HepG2 (cell line): ENCODE data around the gene LRRN4.

ENCODE experiments used
- ATF4 ChIP-seq, 2 experiments: fragments of 450-650 bp in 1 of 2; sonication (generic) in 1 of 2; formaldehyde crosslinking; IDR thresholded peaks; 2 replicates each; pipeline versions ENCODE4 v1.5.0 to v1.8.0; 2020 to 2022; ENCODE audit warnings: mild to moderate bottlenecking in 1 of 2, missing genetic modification reagents in 1 of 2
- GABPA ChIP-seq, 2 experiments: IDR thresholded peaks; 2 replicates each; pipeline ENCODE4 v1.6.1; 2011 to 2016; ENCODE audit warnings: low read depth in 2 of 2, low read length in 1 of 2, missing biosample characterization in 1 of 2, missing genetic modification characterization in 1 of 2
- MIER2 ChIP-seq: IDR thresholded peaks from 2 replicates; pipeline ENCODE4 v1.6.1; 2016; ENCODE audit warnings: missing biosample characterization, missing genetic modification reagents
- TF ChIP-seq, protein P1 (sequence below): sonication (generic); formaldehyde crosslinking; IDR thresholded peaks from 2 replicates; pipeline ENCODE4 v1.4.0; 2020; ENCODE audit warnings: missing genetic modification reagents

DNA sequence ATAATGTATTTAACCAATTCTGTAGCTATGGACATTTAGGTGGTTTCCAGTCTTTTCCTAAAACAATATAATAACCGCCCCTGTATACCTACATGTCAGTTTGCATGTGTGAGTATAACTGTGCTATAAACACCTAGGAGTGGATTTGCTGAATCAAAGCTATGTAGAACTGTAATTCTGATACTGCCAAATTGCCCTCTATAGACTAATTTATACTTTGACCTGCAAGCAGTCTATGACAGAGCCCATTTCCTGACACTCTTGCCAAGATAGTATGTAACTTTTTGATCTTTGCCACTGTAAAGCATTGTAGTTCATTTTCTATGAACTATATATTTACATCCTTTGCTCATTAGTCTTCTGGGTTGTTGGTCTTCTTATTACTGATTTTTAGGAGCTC lies 49.4 kb upstream of the LRRN4 start:
- TF ChIP-seq MIER2 (CRISPR knock-in tag) (no peak), ATF4 (CRISPR knock-in tag; IDR thresholded peaks at IDR 0.05) (no peak), GABPA (IDR thresholded peaks at IDR 0.05; ENCODE audit: low read depth, low read length) (no peak), GABPA (CRISPR knock-in tag; IDR thresholded peaks at IDR 0.05; ENCODE audit: low read depth) (no peak)
- TF ChIP-seq, protein P1, sequence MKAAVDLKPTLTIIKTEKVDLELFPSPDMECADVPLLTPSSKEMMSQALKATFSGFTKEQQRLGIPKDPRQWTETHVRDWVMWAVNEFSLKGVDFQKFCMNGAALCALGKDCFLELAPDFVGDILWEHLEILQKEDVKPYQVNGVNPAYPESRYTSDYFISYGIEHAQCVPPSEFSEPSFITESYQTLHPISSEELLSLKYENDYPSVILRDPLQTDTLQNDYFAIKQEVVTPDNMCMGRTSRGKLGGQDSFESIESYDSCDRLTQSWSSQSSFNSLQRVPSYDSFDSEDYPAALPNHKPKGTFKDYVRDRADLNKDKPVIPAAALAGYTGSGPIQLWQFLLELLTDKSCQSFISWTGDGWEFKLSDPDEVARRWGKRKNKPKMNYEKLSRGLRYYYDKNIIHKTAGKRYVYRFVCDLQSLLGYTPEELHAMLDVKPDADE (CRISPR knock-in tag) = no peak
